ENCODE measurements around the gene MXI1.

DNA sequence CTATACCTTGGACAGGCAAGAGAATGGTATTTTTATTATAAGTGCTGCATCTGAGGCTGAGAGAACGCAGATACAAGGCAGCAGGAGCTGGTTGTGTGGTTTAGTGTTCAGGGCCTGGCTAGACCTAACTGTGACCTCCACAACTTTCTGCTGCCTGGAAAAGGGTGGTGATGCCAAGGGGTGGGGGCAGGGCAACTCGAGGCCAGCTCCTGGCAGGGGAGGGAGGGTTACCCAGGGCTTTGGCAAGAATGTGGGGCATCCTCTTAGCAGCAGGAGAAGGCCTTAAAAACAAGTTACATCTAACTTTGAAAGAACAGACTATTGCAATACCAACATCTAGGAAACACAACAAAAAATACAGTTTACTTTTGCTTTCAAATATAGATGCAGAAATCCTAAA is 13.0 kb downstream of the MXI1 start:
- TF ChIP-seq, protein P1, sequence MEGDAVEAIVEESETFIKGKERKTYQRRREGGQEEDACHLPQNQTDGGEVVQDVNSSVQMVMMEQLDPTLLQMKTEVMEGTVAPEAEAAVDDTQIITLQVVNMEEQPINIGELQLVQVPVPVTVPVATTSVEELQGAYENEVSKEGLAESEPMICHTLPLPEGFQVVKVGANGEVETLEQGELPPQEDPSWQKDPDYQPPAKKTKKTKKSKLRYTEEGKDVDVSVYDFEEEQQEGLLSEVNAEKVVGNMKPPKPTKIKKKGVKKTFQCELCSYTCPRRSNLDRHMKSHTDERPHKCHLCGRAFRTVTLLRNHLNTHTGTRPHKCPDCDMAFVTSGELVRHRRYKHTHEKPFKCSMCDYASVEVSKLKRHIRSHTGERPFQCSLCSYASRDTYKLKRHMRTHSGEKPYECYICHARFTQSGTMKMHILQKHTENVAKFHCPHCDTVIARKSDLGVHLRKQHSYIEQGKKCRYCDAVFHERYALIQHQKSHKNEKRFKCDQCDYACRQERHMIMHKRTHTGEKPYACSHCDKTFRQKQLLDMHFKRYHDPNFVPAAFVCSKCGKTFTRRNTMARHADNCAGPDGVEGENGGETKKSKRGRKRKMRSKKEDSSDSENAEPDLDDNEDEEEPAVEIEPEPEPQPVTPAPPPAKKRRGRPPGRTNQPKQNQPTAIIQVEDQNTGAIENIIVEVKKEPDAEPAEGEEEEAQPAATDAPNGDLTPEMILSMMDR (IDR thresholded peaks at IDR 0.05), result no peak
- no peak for TF ChIP-seq POLR2AphosphoS5 (IDR thresholded peaks at IDR 0.05; ENCODE audit: low read depth, low read length)
- no peak for TF ChIP-seq SIN3A (IDR thresholded peaks at IDR 0.05; ENCODE audit: borderline replicate concordance, insufficient read depth, low read depth, low read length)
- no peak for TF ChIP-seq TCF7L2 (IDR thresholded peaks at IDR 0.05; ENCODE audit: low read depth, low read length)
